Central memory CD8-positive, alpha-beta T cell (primary cell): ENCODE data around the gene HPCAL4.

Experiments used
- ATAC-seq: fragments of 150-1000 bp; cut with Tn5 transposase; replicated peaks from 2 replicates; pipeline ENCODE4 v1.10.0; 2022; ENCODE audit warnings: mild to moderate bottlenecking, moderate FRiP score, moderate number of reproducible peaks; ENCODE audit not compliant: poor library complexity, severe bottlenecking; ENCODE audit errors: extremely low read depth
- DNase-seq, 2 donors: peaks; one replicate each; pipeline ENCODE4 v3.0.0; 2021; ENCODE audit warnings: low spot score in 2 of 2
- H3K27ac Mint-ChIP-seq: one replicate; pipeline ENCODE4 v1.8.0; 2022; ENCODE audit warnings: low read depth, mild to moderate bottlenecking, moderate library complexity, mixed read lengths
- H3K27me3 Mint-ChIP-seq: one replicate; pipeline ENCODE4 v1.8.0; 2022; ENCODE audit warnings: mixed read lengths
- H3K36me3 Mint-ChIP-seq: one replicate; pipeline ENCODE4 v1.8.0; 2022; ENCODE audit warnings: mild to moderate bottlenecking, moderate library complexity, mixed read lengths; ENCODE audit not compliant: insufficient read depth
- H3K4me1 Mint-ChIP-seq: one replicate; pipeline ENCODE4 v1.8.0; 2022; ENCODE audit warnings: mixed read lengths
- H3K4me3 Mint-ChIP-seq: one replicate; pipeline ENCODE4 v1.8.0; 2022; ENCODE audit warnings: mild to moderate bottlenecking, moderate library complexity, mixed read lengths
- H3K9me3 Mint-ChIP-seq: one replicate; pipeline ENCODE4 v1.8.0; 2022; ENCODE audit warnings: mixed read lengths

Gene HPCAL4

GRCh38 chr1:39691383-39692151 is at the start of gene HPCAL4:
Gene HPCAL4, minus strand, starts transcription at chr1:39691433. Its CDS starts 6,830 bp downstream, at chr1:39684603.
- H3K4me1 Mint-ChIP-seq: peaks cover 13% of the 10 kb centered on the region
- H3K9me3 Mint-ChIP-seq: no peaks in the 10 kb centered on the region
- DNase-seq (peak; percentile 69 to 77), ATAC-seq (peak; percentile 92)
- peak within 1 kb of the TSS; percentile 81 for H3K27ac Mint-ChIP-seq
- H3K27me3 Mint-ChIP-seq: peaks cover 55% of the 10 kb centered on the region
- peaks cover 6% of the 10 kb centered on the region for H3K36me3 Mint-ChIP-seq
- peak within 1 kb of the TSS; percentile 74 for H3K4me3 Mint-ChIP-seq

- Mint-ChIP-seq H3K9me3 (peaks cover 5% of the 10 kb centered on the region), H3K4me1 (peaks cover 33% of the 10 kb centered on the region), H3K27ac (peak within 1 kb of the TSS; percentile 92), H3K27me3 (peaks cover 18% of the 10 kb centered on the region), H3K4me3 (peak within 1 kb of the TSS; percentile 95), H3K36me3 (peaks cover 24% of the 10 kb centered on the region)
- DNase-seq: peak; percentile 64 to 77
- ATAC-seq: peak; percentile 96
Measured at GRCh38 chr1:39738622-39739366, 47.6 kb upstream of the HPCAL4 start, which contains the start of gene PPIE. Gene PPIE, plus strand, starts transcription at chr1:39738882. Its CDS starts 19 bp downstream, at chr1:39738901.

GRCh38 chr1:39737546-39738169 is 46.4 kb upstream of the HPCAL4 start:
- H3K27ac Mint-ChIP-seq: peak overlapping the region; percentile 92
- peaks cover 18% of the 10 kb centered on the region for H3K36me3 Mint-ChIP-seq
- DNase-seq (no peak), ATAC-seq (no peak)
- H3K4me1 Mint-ChIP-seq: peaks cover 33% of the 10 kb centered on the region
- H3K4me3 Mint-ChIP-seq: peak overlapping the region; percentile 17
- H3K27me3 Mint-ChIP-seq: peaks cover 28% of the 10 kb centered on the region
- H3K9me3 Mint-ChIP-seq: peaks cover 5% of the 10 kb centered on the region

GRCh38 chr1:39735731-39736130 is 44.5 kb upstream of the HPCAL4 start:
- no peak for DNase-seq
- peaks cover 38% of the 10 kb centered on the region for H3K27me3 Mint-ChIP-seq
- peaks cover 4% of the 10 kb centered on the region for H3K36me3 Mint-ChIP-seq
- peaks cover 5% of the 10 kb centered on the region for H3K9me3 Mint-ChIP-seq
- ATAC-seq: no peak
- H3K4me1 Mint-ChIP-seq: peaks cover 33% of the 10 kb centered on the region
- no peak overlapping the region for H3K27ac Mint-ChIP-seq
- no peak overlapping the region for H3K4me3 Mint-ChIP-seq

- no peak overlapping the region for H3K4me3 Mint-ChIP-seq
- no peaks in the 10 kb centered on the region for H3K36me3 Mint-ChIP-seq
- H3K27me3 Mint-ChIP-seq: peaks cover 64% of the 10 kb centered on the region
- H3K9me3 Mint-ChIP-seq: peaks cover 5% of the 10 kb centered on the region
- peaks cover 12% of the 10 kb centered on the region for H3K4me1 Mint-ChIP-seq
- no peak overlapping the region for H3K27ac Mint-ChIP-seq
- ATAC-seq (no peak), DNase-seq (no peak)
Measured at GRCh38 chr1:39733161-39733560, 41.9 kb upstream of the HPCAL4 start.

GRCh38 chr1:39732730-39733129 is 41.5 kb upstream of the HPCAL4 start:
- ATAC-seq (no peak), DNase-seq (no peak)
- Mint-ChIP-seq H3K27ac (no peak overlapping the region), H3K27me3 (peaks cover 68% of the 10 kb centered on the region), H3K4me1 (peaks cover 8% of the 10 kb centered on the region), H3K9me3 (peaks cover 5% of the 10 kb centered on the region), H3K36me3 (no peaks in the 10 kb centered on the region), H3K4me3 (no peak overlapping the region)

- Mint-ChIP-seq H3K9me3 (no peaks in the 10 kb centered on the region), H3K27me3 (peaks cover 82% of the 10 kb centered on the region), H3K4me1 (no peaks in the 10 kb centered on the region), H3K36me3 (no peaks in the 10 kb centered on the region), H3K4me3 (no peak overlapping the region), H3K27ac (no peak overlapping the region)
- ATAC-seq: no peak
- no peak for DNase-seq
Measured at GRCh38 chr1:39729842-39730241, 38.6 kb upstream of the HPCAL4 start.

GRCh38 chr1:39729030-39729429 is 37.8 kb upstream of the HPCAL4 start:
- Mint-ChIP-seq H3K4me3 (no peak overlapping the region), H3K27me3 (peaks cover 82% of the 10 kb centered on the region), H3K4me1 (no peaks in the 10 kb centered on the region), H3K27ac (no peak overlapping the region), H3K36me3 (no peaks in the 10 kb centered on the region), H3K9me3 (no peaks in the 10 kb centered on the region)
- DNase-seq (no peak), ATAC-seq (no peak)

GRCh38 chr1:39727932-39728317 is 36.7 kb upstream of the HPCAL4 start:
- no peaks in the 10 kb centered on the region for H3K9me3 Mint-ChIP-seq
- H3K36me3 Mint-ChIP-seq: no peaks in the 10 kb centered on the region
- no peak overlapping the region for H3K4me3 Mint-ChIP-seq

GRCh38 chr1:39727221-39727931 is 36.1 kb upstream of the HPCAL4 start:
- Mint-ChIP-seq H3K9me3 (no peaks in the 10 kb centered on the region), H3K27ac (no peak overlapping the region), H3K4me3 (no peak overlapping the region), H3K4me1 (no peaks in the 10 kb centered on the region), H3K27me3 (peaks cover 71% of the 10 kb centered on the region), H3K36me3 (no peaks in the 10 kb centered on the region)
- no peak for DNase-seq
- ATAC-seq: no peak

More at GRCh38 chr1:39727932-39728317, 36.7 kb upstream of the HPCAL4 start:
- no peak overlapping the region for H3K27ac Mint-ChIP-seq
- H3K27me3 Mint-ChIP-seq: peaks cover 72% of the 10 kb centered on the region
- DNase-seq (no peak), ATAC-seq (no peak)
- H3K4me1 Mint-ChIP-seq: no peaks in the 10 kb centered on the region

- no peak for DNase-seq
- no peaks in the 10 kb centered on the region for H3K9me3 Mint-ChIP-seq
- no peak overlapping the region for H3K27ac Mint-ChIP-seq
- H3K4me3 Mint-ChIP-seq: no peak overlapping the region
- H3K27me3 Mint-ChIP-seq: peaks cover 70% of the 10 kb centered on the region
- no peaks in the 10 kb centered on the region for H3K4me1 Mint-ChIP-seq
- ATAC-seq: no peak
- H3K36me3 Mint-ChIP-seq: no peaks in the 10 kb centered on the region
Measured at GRCh38 chr1:39726600-39726999, 35.4 kb upstream of the HPCAL4 start.

GRCh38 chr1:39722495-39722894 is 31.3 kb upstream of the HPCAL4 start:
- H3K36me3 Mint-ChIP-seq: no peaks in the 10 kb centered on the region
- H3K9me3 Mint-ChIP-seq: no peaks in the 10 kb centered on the region
- H3K4me3 Mint-ChIP-seq: no peak overlapping the region
- no peak for ATAC-seq
- H3K4me1 Mint-ChIP-seq: no peaks in the 10 kb centered on the region
- DNase-seq: no peak
- H3K27ac Mint-ChIP-seq: no peak overlapping the region
- H3K27me3 Mint-ChIP-seq: peaks cover 40% of the 10 kb centered on the region
